ENCODE measurements around the gene DIO1. TPM values are rescaled to one million over a fixed set of nuclear protein-coding genes. Genes with fewer than 3 reads are reported as not detected.

The DIO1 gene
- total RNA-seq (ENCODE audit: low replicate concordance), result not detected in 2 replicates

DNA sequence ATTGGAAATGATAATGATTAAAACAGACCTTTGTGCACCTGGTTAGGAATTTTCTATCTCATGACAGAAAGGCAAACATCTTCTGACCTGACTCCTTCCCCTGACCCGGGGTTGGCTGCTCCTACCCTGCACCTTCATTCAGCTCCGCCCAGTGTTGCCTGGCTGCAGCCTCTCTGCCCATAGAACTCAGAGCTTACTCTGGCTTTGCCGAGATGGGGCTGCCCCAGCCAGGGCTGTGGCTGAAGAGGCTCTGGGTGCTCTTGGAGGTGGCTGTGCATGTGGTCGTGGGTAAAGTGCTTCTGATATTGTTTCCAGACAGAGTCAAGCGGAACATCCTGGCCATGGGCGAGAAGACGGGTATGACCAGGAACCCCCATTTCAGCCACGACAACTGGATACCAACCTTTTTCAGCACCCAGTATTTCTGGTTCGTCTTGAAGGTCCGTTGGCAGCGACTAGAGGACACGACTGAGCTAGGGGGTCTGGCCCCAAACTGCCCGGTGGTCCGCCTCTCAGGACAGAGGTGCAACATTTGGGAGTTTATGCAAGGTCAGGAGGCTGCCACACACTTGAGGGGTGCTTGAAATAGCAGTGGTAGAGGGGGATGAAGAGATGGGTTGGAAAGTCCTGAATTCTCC, at the start of gene DIO1:
TSS of gene DIO1 (plus strand) at position 189 of the 638 bp plus-strand sequence. CDS start at position 213, 24 bp downstream.

DNA sequence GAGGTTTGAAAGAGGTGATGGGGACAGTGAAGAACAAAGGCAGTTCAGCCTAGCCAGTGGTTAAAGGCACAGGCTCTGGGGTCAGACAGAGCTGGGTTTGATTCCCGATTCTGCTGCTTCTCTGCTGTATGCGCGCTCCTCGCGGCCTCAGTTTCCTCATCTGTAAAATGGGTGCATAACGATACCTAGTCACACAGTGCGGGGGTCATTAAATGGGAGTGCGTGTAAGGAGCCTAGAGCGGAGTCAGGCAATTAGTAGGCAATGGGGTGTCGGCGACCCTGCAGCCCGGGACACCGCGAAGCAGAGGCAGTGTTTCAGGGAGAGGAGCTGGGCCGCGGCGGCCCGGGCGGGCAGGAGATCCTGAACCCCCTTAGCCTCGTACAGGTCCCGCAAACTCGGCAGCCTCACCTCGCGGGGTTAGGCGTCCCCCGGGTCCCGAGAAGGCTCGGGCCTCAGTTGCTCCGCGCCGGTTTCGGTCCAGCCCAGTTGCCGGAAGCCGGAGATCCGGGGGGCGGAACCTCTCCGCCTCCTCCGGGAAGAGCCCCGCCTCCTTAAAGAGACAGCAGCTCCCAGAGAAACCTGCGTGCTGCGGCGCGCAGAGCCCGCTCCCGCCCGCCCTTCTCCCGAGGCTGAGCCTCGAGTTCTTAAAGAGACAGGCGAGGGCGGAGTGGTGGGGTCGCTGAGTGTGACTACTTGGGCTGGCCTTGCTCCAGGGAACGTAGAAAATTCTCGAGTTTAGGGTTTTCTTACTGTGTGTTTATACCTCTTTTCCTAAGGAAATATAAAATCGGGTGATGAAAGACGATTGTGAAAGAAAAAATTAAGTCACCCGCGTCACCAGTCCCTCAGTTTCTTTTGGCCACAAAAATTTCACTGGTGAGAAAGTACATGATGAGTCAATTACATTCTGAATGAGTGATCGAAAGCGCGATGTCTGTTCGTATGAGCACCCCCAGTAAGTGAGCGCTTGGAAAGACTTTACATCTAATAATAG, 4.4 kb upstream of the DIO1 start, which contains the start of gene YIPF1:
TSS of gene YIPF1 (minus strand) at position 494 of the 995 bp plus-strand sequence. CDS start 860 bp downstream, outside the sequence.

DNA sequence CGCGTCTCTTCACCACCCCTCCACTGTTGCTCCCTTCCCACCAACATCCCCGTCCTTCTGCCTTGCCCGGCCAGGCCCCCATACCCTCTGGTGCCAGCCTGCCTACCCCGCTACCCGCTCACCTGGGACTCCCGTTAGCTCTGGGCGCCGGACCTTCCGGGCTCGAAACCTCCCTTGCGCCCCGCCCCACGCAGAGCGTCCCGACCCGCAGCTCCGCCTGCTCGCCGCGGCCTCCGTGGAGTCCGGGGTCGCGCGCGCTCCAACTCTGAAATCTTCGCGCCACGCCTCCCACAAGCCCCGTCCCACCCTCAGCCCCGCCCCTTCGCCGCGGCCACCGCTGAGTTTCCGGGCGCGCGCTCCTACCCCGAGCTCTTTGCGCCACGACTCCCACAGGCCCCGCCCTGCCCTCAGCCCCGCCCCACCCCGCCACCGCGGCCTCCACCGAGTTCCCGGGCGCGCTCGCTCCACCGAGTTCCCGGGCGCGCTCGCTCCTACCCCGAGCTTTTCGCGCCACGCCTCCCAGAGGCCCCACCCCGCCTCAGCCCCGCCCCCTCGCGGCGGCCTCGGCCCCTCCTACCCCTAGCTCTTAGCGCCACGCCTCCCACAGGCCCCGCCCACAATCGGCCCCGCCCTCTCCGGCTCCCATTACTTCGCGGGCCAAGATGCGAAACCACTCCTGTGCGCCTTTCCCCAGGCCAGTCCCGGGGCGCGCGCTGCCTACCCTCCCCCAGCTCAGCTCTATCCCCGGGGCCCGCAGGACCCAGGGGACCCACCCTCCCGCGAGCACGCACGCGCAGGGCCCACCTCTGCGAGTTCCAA, 51.7 kb downstream of the DIO1 start, which contains the start of gene IFT25:
TSS of gene IFT25 (minus strand) at position 267 of the 819 bp plus-strand sequence. CDS start 5,617 bp downstream, outside the sequence.

DNA sequence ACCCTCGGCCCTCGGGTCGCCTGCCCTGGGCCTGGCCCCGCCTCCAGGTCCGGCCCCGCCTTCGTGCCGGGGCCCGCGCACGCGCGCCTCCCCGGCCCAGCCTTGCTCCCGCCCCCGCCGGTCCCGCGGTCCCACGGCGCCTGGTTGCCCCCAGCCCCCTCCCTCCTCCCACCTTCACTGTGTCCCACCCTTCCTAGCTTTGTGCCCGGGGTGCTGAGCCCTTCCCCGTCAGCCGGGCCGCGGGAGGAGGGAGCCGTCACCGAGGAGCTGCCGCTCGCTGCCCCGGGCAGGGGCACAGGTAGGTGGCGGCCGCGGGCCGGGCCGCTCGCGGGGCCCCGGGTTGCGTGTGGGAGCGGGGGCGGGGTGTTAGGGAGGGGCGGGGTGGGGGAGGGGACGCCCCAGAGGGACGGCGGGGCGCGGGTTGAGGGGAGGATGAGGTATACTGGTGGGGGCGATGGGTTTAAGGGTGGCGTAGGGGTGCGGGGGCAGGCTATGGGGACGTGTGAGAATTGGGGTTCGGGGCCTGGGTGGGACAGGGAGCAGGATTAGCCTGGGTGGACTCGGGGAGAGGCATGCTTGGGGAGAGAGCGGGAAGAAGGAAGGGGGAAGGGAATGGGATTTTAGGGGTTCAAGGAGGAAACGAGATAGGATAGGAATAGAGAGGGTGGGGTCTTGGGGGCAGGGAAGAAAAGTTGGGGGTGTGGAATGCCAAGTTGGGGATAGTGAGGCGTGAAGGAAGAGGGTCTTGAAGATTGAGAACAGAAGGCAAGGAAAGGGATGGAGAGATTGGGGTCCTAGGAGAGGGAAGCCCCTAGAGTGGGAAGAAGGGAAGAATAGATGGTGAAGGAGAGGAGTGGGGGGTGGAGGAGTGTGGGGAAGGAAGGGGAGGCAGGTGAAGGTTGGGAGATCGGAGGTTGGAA, 52.5 kb downstream of the DIO1 start, which contains the start of gene LRRC42:
TSS of gene LRRC42 (plus strand) at position 99 of the 920 bp plus-strand sequence. CDS start 5,650 bp downstream, outside the sequence.

Other genes with a start within 250 kb of the DIO1 start
- gene GLIS1, start 155.0 kb upstream of the DIO1 start, total RNA-seq (ENCODE audit: low replicate concordance), result 0.23 and 0.30 TPM in 2 replicates
- 5.9 and 9.3 TPM in 2 replicates for gene NDC1, start 55.9 kb upstream of the DIO1 start, total RNA-seq (ENCODE audit: low replicate concordance)
- 14.4 and 20.6 TPM in 2 replicates for gene YIPF1, start 4.4 kb upstream of the DIO1 start, total RNA-seq (ENCODE audit: low replicate concordance)
- gene IFT25, start 51.5 kb downstream of the DIO1 start, total RNA-seq (ENCODE audit: low replicate concordance), result 9.5 and 18.8 TPM in 2 replicates
- gene LRRC42, start 52.2 kb downstream of the DIO1 start, total RNA-seq (ENCODE audit: low replicate concordance), result 9.5 and 27.1 TPM in 2 replicates
- not detected in 2 replicates for gene LDLRAD1, start 124.0 kb downstream of the DIO1 start, total RNA-seq (ENCODE audit: low replicate concordance)
- gene TMEM59, start 159.0 kb downstream of the DIO1 start, total RNA-seq (ENCODE audit: low replicate concordance), result 312 and 606 TPM in 2 replicates
- gene TCEANC2, start 159.4 kb downstream of the DIO1 start, total RNA-seq (ENCODE audit: low replicate concordance), result 2.6 and 4.4 TPM in 2 replicates

Measured in smooth muscle cell of the coronary artery (primary cell).